ENCODE measurements around the gene HTT. TPM values are rescaled to one million over a fixed set of nuclear protein-coding genes. Genes with fewer than 3 reads are reported as not detected.
"Not testable (repeated sequence)": the region's sequence is repeated elsewhere in the genome, so short reads cannot be mapped to it uniquely, and the experiment has no call there.

The HTT gene
- total RNA-seq, 2 donors from 2014 or later: 51.7 to 59.1 TPM

DNA sequence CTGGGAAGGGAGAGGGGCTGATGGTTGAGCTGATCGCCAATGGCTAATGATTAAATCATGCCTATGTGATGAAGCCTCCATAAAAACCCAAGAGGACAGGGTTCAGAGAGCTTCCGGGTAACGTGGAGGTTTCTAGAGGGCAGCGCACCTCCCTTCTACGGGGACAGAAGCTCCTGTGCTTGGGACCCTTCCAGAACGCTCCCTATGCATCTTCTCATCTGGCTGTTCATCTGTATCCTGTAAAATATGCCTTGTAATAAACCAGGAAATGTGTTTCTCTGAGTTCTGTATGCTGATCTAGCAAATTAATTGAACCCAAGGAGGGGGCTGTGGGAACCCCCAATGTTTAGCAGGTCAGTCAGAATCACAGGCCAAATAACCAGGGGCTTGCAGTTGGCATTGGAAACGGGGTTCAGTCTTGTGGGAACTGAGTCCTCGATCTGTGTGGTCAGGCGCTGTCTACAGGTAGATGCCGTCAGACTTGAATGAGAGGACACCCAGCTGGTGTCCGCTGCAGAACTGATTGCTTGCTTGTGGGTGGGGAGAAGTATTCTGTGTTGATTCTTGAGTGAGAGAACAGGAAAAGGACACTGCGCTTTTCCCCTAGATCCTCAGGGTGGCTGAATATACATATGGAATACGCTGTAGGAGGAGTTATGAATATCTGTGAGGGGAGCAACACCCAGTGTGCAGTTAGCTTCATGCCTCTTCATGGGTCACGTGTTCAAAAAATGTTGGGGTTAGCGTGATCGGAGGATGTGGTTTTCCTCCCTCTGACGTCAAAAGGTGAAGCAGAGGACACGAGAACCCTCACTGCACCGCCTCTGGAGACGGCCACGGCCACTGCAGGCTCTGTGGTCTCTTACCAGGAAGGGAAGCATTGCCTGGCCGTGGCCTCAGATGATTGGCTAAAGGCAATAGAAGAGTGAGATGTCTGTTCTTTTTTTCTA is 29.3 kb upstream of the HTT start:
- DNase-seq (peak; percentile 62 to 64), ATAC-seq (peak; percentile 25)
- intact Hi-C loops (cut with DNase I, micrococcal nuclease): no loop called here

DNA sequence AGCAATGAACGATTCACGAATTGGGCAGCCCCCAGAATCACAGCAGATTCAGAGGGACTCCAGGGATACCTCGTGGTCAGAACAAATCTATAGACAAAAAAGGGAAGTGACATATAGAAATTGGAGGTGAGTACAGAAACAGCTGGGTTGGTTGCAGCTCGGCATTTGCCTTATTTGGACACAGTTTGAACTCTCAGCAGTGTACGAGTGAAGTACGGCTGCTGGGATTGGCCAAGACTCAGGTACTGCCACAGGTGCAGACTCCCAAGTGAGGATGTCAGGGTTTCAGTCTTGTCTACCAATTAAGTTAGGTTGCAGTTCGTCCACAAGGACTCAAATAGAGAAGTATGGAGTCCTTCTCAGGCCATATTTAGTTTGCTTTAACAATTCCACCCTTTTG is 28.3 kb upstream of the HTT start:
- no peak for ATAC-seq
- intact Hi-C loops (cut with DNase I, micrococcal nuclease): no loop called here
- no peak for DNase-seq

DNA sequence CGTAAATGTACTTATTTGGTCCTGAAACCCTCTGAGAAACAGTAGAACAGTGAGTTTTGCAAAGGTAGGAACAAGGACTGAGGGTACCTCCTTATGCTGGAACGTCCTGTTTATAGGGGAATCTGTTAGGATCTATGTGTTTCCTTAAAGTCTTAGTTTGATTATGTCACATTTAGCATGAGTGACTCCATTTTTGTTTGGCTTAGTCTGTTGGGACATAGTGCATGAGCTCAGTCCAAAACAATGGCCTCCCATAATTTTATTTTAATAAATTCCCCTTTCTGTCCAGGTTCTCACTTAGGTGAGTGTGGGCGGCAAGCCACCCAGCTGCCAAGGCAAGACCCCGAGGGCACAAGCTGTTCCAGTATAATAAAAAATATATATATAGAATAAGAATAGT is 27.9 kb upstream of the HTT start:
- no peak for DNase-seq
- intact Hi-C loops (cut with DNase I, micrococcal nuclease): no loop called here
- no peak for ATAC-seq

DNA sequence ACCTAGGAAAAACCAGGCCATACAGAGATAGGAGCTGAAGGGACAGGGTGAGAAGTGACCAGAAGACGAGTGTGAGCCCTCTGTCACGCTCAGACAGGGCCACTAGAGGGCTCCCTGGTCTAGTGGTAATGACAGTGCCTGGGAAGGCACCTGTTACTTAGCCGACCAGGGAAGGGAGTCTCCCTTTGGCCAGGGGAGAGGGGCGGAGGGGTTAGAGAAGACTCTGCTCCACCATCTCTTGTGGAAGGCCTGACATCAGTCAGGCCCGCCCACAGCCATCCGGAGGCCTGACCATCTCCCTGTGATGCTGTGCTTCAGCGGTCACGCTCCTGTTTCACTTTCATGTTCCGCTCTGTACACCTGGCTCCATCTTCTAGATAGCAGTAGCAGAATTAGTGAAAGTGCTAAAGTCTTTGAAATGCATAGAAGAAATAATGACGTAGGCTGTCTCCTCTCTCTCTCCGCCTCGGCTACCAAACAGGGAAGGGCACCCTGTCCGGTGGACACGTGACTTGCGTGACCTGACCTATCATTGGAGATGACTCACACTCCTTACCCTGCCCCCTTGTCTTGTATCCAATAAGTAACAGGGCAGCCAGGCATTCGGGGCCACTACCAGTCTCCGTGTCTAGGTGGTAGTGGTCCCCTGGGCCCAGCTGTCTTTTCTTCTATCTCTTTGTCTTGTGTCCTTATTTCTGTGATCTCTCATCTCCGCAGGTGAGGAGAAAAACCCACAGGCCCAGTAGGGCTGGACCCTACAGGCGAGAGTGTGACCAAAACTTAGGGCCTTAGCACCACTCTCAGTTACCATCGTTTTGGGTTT is 26.8 kb upstream of the HTT start:
- DNase-seq (peak; percentile 77 to 81), ATAC-seq (peak; percentile 79)
- intact Hi-C loops (cut with DNase I, micrococcal nuclease): no loop called here

DNA sequence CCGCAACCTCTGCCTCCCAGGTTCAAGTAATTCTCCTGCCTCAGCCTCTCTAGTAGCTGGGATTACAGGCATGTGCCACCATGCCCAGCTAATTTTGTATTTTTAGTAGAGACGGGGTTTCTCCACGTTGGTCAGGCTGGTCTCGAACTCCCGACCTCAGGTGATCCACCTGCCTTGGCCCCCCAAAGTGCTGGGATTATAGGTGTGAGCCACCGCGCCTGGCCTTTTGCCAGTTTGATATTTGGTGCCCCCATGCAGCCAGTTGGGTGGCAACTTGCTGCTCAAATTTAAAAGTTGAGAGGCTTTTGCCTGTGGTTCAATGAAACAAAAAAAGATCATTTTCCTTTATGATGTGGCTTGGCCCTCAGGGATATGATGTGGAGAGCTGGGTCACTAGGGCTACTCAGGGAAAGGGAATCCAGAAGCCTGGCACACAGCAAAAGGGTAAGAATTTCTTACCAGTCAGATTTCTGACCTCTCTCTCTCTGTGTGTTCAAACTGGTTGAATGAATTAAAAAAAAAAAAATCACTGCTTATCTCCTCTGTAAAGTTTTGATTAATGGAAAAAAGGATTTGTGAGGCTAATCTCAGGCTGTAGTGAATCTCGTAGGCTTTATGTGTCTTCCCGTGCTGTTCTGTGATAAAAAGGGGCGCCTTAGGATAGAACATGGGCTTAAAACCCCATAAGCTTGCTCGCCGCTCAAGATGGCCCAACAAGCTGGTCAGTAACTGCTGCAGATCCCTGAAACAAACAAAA is 23.2 kb upstream of the HTT start:
- ATAC-seq; intact Hi-C loops (cut with DNase I, micrococcal nuclease): not testable (repeated sequence)

DNA sequence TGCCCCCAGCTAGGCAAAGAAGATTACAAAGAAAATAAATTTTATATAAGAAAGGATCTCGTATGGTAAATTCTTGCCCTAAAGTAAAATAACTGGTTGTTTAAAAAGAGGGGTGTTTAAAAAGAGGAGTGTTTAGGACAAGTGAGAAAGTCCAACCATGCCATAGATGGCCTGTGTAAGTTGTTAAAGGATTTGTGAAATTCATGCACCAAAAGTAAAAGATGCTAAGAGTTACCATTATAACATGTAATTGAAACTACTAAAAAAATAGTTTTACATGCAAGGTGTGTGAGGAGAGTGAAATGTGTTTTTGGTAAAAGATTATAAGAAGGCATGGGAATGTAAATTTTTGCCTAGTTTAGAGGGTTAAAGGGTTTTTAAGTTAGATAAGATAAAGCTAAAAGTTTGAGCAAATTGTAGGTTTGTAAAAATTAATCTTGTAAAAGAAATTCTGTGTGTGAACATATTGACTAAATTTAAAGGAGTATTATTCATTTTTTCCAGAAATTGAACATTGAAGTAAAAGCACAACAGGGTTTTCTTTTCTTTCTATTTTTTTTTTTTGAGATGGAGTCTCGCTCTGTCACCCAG is 20.2 kb upstream of the HTT start:
- no peak for DNase-seq
- intact Hi-C loops (cut with DNase I, micrococcal nuclease): no loop called here
- ATAC-seq: no peak

More for the DNA sequence above, 23.2 kb upstream of the HTT start:
- DNase-seq: not testable (repeated sequence)

DNA sequence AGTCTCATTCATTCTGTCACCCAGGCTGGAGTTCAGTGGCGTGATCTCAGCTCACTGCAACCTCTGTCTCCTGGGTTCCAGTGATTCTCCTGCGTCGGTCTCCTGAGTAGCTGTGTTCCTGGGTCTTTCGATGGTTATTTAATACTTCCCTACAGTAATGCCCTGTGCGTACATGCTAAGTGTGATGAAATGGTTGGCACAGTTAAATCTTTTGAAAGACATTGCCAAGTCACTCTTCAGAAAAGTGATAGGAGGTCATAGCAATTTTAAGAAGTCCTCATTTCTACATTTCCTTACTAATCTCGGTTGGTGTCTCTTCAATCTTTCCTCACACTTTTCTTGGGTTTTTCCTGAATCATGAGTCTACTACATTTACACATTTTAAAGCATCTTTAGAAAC is 14.5 kb upstream of the HTT start:
- intact Hi-C loops (cut with DNase I, micrococcal nuclease): no loop called here
- ATAC-seq (no peak), DNase-seq (no peak)

DNA sequence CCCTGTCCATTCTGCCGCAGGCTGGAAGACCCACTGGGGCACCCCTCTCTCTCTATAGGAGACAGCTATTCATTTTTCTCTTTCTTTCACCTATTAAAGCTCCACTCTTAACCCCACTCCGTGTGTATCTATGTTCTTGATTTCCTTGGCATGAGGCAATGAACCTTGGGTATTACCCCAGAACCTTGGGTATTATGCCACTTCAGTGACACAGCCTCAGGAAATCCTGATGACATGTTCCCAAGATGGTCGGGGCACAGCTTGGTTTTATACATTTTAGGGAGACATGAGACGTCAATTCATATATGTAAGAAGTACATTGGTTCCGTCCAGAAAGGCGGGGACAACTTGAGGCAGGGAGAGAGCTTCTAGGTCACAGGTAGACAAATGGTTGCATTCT is 13.5 kb upstream of the HTT start:
- intact Hi-C loops (cut with DNase I, micrococcal nuclease): no loop called here

DNA sequence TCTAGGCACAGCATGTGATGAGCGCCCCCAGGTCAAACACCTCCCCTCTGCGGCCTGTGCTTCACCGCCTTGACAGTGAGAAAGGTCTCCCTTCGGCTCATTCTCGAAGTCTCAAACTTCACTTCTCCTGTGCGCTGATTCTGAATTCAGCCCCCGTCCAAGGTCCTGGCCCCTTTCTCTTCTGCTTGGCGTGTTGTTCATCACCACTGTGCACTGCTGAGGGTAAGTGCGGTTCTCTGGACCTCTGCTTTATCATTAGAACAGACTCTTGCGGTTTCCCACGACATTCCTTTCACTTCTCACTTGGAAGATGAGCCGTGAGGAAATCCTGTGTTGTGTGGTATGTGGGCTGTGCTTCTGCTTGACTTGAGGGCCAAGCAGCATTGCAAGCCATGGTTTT is 12.0 kb upstream of the HTT start:
- no peak for ATAC-seq
- DNase-seq: no peak
- intact Hi-C loops (cut with DNase I, micrococcal nuclease): no loop called here

More for the DNA sequence above, 13.5 kb upstream of the HTT start:
- ATAC-seq (no peak), DNase-seq (no peak)

DNA sequence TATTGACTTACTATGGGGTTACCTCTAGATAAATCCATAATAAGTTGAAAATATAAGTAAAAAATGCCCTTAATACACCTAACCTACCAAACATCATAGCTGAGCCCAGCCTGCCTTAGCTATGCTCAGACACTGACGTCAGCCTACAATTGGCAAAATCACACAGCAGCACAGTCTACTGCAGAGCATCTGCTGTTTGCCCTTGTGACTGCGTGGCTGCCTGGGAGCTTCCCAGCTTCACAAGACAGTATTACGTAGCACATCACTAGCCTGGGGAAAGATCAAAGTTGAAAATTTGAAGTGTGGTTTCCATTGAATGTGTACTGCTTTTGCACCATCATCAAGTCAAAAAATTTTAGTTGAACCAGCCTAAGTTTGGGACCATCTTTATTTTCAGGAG is 8.9 kb upstream of the HTT start:
- no peak for DNase-seq
- no peak for ATAC-seq
- intact Hi-C loops (cut with DNase I, micrococcal nuclease): no loop called here

DNA sequence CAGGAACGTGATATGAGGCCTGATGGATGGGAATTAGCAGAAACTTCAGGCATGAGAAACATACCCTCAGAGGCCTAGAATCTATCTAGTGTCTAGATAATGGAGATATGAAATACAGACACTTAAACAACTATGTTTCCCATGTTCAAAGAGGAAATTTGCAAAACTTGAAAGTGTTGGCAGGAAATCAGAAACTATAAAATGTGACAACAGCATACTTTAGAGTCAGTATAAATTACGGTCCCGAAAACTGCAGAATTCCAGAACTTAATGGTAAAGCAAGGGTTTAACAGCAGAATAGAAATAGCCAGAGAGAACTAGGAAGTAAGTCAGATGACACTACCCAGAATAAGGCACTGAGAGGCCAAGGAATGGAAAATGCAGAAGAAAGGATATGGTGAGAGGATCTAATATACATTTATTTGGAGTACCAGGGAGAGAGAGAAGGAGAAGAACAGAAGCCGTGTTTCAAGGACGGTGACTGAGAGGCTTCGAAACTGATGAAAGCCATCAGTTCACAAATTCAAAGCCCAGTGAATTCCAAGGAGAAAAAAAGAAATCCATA is 7.6 kb upstream of the HTT start:
- ATAC-seq (no peak), DNase-seq (no peak)
- intact Hi-C loops (cut with DNase I, micrococcal nuclease): no loop called here

DNA sequence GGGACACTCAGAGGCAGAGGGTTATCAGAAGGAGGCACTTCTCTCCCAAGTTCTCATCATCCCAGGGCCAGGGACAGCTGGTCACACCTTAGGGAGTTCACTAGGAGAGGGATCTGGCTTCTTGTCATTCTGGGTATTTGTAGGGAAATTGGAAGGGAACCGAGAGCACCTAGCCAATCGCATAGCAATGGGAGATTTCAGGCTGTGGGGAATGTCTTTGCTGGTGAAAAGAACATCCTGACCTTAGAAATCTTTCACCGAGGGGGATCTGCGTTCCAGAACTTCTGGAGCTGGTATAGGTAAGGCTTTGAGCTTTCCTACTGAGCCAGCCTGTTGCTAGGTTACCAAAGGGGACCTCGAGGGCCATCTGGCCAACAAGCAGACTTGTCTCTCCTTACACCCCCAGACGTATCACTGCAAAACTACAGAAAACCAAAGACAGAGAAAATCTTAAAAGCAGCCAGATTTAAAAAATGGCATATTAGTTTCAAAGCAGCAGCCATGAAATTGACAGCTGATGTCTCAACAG is 6.9 kb upstream of the HTT start:
- ATAC-seq (no peak), DNase-seq (no peak)
- intact Hi-C loops (cut with DNase I, micrococcal nuclease): no loop called here

DNA sequence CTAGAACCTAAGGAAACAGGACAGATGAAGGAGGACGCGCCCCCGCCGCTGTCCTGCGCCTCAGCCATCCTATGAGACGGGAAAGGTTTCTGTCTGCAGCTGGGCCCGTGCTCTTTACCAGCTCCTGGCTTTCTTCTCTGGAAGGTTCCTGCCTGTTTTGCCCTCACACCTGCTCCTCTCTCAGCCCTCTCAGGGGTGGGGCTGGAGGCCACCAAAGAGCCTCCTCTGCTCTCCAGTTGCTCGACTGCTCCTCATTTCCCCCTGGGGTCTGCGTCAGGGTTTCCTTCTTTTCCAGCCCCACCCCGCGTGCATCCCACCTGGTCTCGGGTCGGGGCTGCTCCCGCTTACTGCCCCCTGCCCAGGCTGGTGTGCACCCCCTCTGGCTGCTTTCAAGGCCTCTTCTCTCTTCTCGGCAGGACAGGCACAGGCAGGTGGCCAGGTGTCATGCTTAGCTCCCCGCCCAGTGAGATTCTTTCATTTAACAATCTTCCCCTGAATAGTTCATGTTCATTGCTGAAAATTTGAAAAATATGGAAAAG is 4.8 kb upstream of the HTT start:
- no peak for ATAC-seq
- intact Hi-C loops (cut with DNase I, micrococcal nuclease): no loop called here
- no peak for DNase-seq

DNA sequence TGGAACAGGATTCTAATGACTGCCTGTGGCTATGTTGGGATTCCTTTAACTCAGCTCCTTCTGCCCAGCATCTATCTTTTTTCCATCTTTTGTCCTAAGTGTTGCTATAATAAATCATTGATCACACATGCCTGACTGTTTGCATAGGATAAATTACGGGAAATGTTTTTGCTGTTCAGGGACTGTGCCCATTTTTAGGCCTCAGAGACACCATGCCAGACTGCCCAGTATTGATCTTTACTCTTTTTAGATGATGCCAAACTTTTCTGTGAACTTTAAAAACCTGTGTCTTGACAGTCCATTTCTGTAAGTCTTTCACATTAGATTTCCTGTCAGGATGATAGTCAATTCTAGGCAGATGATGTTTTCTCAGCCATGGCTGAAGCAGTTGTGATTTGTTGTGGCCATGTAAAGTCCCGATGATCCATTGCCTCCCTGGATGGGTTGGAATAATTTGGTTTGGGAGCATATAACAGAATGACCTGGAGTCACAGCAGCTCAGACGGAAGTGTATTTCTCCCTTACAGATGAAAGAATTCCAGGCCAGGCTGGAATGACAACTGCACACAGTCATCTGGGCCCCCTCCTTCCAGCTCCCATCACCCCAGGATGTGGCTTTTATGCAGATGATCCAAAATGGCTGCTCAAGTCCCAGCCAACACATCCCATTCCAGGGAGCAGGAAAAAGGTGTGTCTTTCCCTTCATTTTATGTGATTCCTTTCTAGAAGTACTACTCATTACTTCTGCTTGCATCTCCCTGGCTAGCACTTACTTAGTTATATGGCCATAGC is 3.6 kb upstream of the HTT start:
- intact Hi-C loops (cut with DNase I, micrococcal nuclease): no loop called here
- ATAC-seq: no peak

DNA sequence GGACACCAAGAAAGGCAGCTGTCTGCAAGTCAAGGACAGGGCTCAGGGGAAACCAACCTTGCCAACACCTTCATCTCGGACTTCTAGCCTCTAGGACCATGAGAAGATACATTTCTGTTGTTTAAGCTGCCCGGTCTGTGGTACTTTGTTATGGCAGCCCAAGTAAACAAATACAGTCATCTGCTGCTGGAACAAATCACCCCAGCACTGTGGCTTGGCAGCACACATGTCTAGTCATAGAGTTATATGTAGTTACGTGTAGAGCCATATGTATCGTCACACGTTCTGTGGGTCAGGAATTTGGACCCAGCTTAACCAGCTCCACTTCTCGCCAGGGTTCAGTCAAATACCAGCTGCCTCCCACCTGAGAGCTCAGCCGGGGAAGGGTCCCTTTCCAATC is 2.7 kb upstream of the HTT start:
- intact Hi-C loops (cut with DNase I, micrococcal nuclease): no loop called here
- no peak for DNase-seq
- ATAC-seq: no peak

More for the DNA sequence above, 3.6 kb upstream of the HTT start:
- DNase-seq: no peak

DNA sequence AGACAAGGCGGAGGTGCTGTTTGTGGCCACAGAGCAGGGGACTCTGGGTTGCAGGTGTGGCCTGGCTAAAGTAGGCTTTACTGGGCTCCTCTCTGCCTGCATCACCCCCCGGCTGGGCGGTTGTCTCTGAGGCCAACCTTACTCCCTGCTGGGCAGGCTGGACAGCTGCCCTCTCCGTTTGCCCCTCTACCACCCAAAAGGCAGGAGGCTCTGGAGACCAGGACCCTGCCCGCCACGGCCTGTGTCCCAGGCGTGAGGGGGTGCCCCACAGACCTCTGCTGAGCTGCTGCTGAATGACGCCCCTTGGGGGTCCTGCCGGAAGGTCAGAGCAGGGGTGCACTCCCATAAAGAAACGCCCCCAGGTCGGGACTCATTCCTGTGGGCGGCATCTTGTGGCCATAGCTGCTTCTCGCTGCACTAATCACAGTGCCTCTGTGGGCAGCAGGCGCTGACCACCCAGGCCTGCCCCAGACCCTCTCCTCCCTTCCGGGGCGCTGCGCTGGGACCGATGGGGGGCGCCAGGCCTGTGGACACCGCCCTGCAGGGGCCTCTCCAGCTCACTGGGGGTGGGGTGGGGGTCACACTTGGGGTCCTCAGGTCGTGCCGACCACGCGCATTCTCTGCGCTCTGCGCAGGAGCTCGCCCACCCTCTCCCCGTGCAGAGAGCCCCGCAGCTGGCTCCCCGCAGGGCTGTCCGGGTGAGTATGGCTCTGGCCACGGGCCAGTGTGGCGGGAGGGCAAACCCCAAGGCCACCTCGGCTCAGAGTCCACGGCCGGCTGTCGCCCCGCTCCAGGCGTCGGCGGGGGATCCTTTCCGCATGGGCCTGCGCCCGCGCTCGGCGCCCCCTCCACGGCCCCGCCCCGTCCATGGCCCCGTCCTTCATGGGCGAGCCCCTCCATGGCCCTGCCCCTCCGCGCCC is 1.1 kb upstream of the HTT start:
- DNase-seq (no peak), ATAC-seq (peak; percentile 1)
- intact Hi-C loops (cut with DNase I, micrococcal nuclease): no loop called here

Measured in left colon (tissue), 2 donors.